Esophagus squamous epithelium (tissue), 4 donors: ENCODE measurements around the gene OBSL1.

Source experiments
- POLR2A ChIP-seq, 4 donors: fragments of 450-650 bp; IDR thresholded peaks; one replicate each; pipeline ENCODE4 v1.6.1; 2017; ENCODE audit warnings: antibody characterized with exemption in 4 of 4, mild to moderate bottlenecking in 4 of 4, moderate library complexity in 3 of 4
- TF ChIP-seq, protein P1 (sequence below), 6 experiments: fragments of 450-650 bp in 4 of 6; fragments of 200-600 bp in 2 of 6; sonication (generic) in 2 of 6; IDR thresholded peaks; one replicate each; pipeline ENCODE4 v1.5.1; 2016 to 2019; ENCODE audit warnings: antibody characterized with exemption in 6 of 6, mild to moderate bottlenecking in 4 of 6, moderate library complexity in 4 of 6

DNA sequence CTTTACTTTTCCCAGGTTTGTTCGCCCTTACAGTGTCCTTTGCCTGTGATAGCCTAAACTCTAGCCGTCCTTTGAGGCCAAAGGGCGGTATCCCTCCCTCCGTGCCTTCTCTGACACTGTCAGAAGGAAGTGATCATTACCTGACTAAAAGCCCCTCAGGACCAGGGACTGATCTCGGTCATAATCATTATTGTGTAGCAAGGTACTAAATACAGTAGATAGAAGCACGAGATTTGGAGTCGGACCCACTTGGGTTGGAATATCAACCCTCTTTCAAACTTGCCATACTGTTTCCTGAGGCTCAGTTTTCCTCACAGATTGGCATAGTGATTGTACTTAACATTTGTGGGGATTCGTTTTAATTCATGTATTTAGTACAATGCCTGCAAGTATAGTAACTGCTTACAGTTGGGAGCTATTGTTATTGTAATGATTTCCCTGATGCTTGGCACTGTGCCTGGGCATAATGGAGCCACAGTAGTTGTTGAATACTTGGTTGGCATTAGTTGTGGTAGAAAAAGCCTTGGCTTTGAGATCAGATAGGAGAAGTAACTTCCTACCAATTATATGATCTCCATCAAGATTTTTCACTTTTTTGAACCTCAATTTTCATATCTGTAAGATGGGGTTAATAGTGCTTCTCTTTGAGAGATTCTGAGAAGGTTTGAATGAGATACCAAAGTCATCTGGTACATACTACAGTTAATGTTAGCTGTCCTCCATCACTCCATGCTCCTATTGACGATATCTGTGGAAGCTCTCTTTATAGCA, 27.2 kb upstream of the OBSL1 start:
- TF ChIP-seq, protein P1, sequence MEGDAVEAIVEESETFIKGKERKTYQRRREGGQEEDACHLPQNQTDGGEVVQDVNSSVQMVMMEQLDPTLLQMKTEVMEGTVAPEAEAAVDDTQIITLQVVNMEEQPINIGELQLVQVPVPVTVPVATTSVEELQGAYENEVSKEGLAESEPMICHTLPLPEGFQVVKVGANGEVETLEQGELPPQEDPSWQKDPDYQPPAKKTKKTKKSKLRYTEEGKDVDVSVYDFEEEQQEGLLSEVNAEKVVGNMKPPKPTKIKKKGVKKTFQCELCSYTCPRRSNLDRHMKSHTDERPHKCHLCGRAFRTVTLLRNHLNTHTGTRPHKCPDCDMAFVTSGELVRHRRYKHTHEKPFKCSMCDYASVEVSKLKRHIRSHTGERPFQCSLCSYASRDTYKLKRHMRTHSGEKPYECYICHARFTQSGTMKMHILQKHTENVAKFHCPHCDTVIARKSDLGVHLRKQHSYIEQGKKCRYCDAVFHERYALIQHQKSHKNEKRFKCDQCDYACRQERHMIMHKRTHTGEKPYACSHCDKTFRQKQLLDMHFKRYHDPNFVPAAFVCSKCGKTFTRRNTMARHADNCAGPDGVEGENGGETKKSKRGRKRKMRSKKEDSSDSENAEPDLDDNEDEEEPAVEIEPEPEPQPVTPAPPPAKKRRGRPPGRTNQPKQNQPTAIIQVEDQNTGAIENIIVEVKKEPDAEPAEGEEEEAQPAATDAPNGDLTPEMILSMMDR (IDR thresholded peaks at IDR 0.05), result no peak
- no peak for TF ChIP-seq POLR2A (IDR thresholded peaks at IDR 0.05)
